IMR-90 (cell line): Measurements from ENCODE around the gene SLC30A2. TPM values are rescaled to one million over a fixed set of nuclear protein-coding genes. Genes with fewer than 3 reads are reported as not detected.

Source experiments
- ATAC-seq: fragments of 200-7000 bp; cut with Tn5 transposase; 2 replicates; pipeline ENCODE4 v1.9.1; 2020; ENCODE audit warnings: low read depth, mild to moderate bottlenecking, moderate library complexity
- BruUV-seq: library from RNA; stranded (reverse); fragments of 400-500 nt; replicated peaks from 2 replicates; lab custom pipeline; 2021; lab: Mats Ljungman, UMichigan
- CTCF ChIA-PET: fragments of 300-600 bp; formaldehyde crosslinking; extraction: SDS; loops from one replicate; lab custom pipeline; 2021; ENCODE audit warnings: antibody characterized with exemption; lab: Yijun Ruan, JAX
- POLR2A ChIA-PET: fragments of 300-600 bp; sonication (Branson Sonifier 250); formaldehyde crosslinking; loops from one replicate; lab custom pipeline; 2022; ENCODE audit warnings: antibody characterized with exemption; ENCODE audit not compliant: unreplicated experiment; lab: Charles Lee
- DNase-seq: peaks from one replicate; pipeline ENCODE4 v3.0.0; 2013
- H2AFZ ChIP-seq: replicated peaks from 2 replicates; pipeline ENCODE3; 2013; ENCODE audit warnings: low read length, mild to moderate bottlenecking; ENCODE audit not compliant: poor library complexity
- H2AK5ac ChIP-seq: 2 replicates; pipeline ENCODE4 v1.6.1; 2013; ENCODE audit warnings: low read depth, low read length, inconsistent platforms
- H2AK9ac ChIP-seq: replicated peaks from 2 replicates; pipeline ENCODE3; 2013; ENCODE audit warnings: mild to moderate bottlenecking, low read depth, low read length, moderate library complexity; ENCODE audit not compliant: poor library complexity
- H2BK120ac ChIP-seq: 2 replicates; pipeline ENCODE4 v1.6.1; 2013; ENCODE audit warnings: low read depth, low read length, inconsistent platforms
- H2BK15ac ChIP-seq: 3 replicates; pipeline ENCODE4 v1.6.1; 2013; ENCODE audit warnings: low read depth, low read length, inconsistent platforms
- H2BK20ac ChIP-seq: 2 replicates; pipeline ENCODE4 v1.6.1; 2013; ENCODE audit warnings: low read depth, mild to moderate bottlenecking, inconsistent platforms, low read length, moderate library complexity
- H2BK5ac ChIP-seq: 2 replicates; pipeline ENCODE4 v1.6.1; 2013; ENCODE audit warnings: mild to moderate bottlenecking, low read depth, low read length, inconsistent platforms; ENCODE audit not compliant: poor library complexity, severe bottlenecking
- H3K14ac ChIP-seq: replicated peaks from 2 replicates; pipeline ENCODE4 v1.6.1; 2013; ENCODE audit warnings: low read depth, low read length, inconsistent platforms
- H3K18ac ChIP-seq: 2 replicates; pipeline ENCODE4 v1.6.1; 2013; ENCODE audit warnings: low read depth, low read length, control low read depth
- H3K23ac ChIP-seq: 2 replicates; pipeline ENCODE4 v1.6.1; 2013; ENCODE audit warnings: low read depth, low read length, inconsistent platforms
- H3K27ac ChIP-seq: 2 replicates; pipeline ENCODE4 v1.5.1; 2013; ENCODE audit warnings: mild to moderate bottlenecking, control low read depth, low read length; ENCODE audit not compliant: insufficient read depth
- H3K27me3 ChIP-seq: 2 replicates; pipeline ENCODE4 v1.6.1; 2013; ENCODE audit warnings: low read length; ENCODE audit not compliant: control insufficient read depth, insufficient read depth
- H3K36me3 ChIP-seq: 2 replicates; pipeline ENCODE4 v1.6.1; 2013; ENCODE audit warnings: low read length, mixed read lengths; ENCODE audit not compliant: control insufficient read depth, insufficient read depth
- H3K4ac ChIP-seq: 2 replicates; pipeline ENCODE4 v1.6.1; 2013; ENCODE audit warnings: low read depth, low read length, inconsistent platforms
- H3K4me1 ChIP-seq: 2 replicates; pipeline ENCODE4 v1.6.1; 2013; ENCODE audit warnings: low read length, mixed read lengths; ENCODE audit not compliant: control insufficient read depth, insufficient read depth
- H3K4me2 ChIP-seq: 2 replicates; pipeline ENCODE4 v1.6.1; 2013; ENCODE audit warnings: low read depth, mild to moderate bottlenecking, control low read depth, low read length, moderate library complexity
- H3K4me3 ChIP-seq: 2 replicates; pipeline ENCODE4 v1.5.1; 2013; ENCODE audit warnings: low read depth, mild to moderate bottlenecking, control low read depth, low read length, moderate library complexity; ENCODE audit not compliant: insufficient read depth
- H3K56ac ChIP-seq: 2 replicates; pipeline ENCODE4 v1.6.1; 2013; ENCODE audit warnings: low read length, inconsistent platforms; ENCODE audit not compliant: insufficient read depth; ENCODE audit errors: extremely low read depth
- H3K79me1 ChIP-seq, 2 experiments: 2 replicates each; pipeline ENCODE4 v1.6.1; 2013; ENCODE audit warnings: low read length in 2 of 2, inconsistent platforms in 1 of 2, low read depth in 1 of 2
- H3K9ac ChIP-seq: 2 replicates; pipeline ENCODE4 v1.6.1; 2013; ENCODE audit warnings: low read depth, low read length, control low read depth
- H3K9me1 ChIP-seq: 2 replicates; pipeline ENCODE4 v1.6.1; 2013; ENCODE audit warnings: low read length, inconsistent platforms; ENCODE audit not compliant: insufficient read depth
- H3K9me3 ChIP-seq: 2 replicates; pipeline ENCODE4 v1.6.1; 2013; ENCODE audit warnings: low read length; ENCODE audit not compliant: control insufficient read depth, insufficient read depth
- H4K20me1 ChIP-seq: 2 replicates; pipeline ENCODE4 v1.6.1; 2013; ENCODE audit warnings: low read length, inconsistent platforms; ENCODE audit not compliant: insufficient read depth
- H4K5ac ChIP-seq: 2 replicates; pipeline ENCODE4 v1.6.1; 2013; ENCODE audit warnings: mild to moderate bottlenecking, low read depth, low read length, control low read depth
- H4K8ac ChIP-seq, 2 experiments: 2 replicates each; pipeline ENCODE4 v1.6.1; 2013; ENCODE audit warnings: low read depth in 2 of 2, low read length in 2 of 2, control low read depth in 1 of 2, inconsistent platforms in 1 of 2
- H4K91ac ChIP-seq: 2 replicates; pipeline ENCODE4 v1.6.1; 2013; ENCODE audit warnings: low read depth, low read length, inconsistent platforms; ENCODE audit not compliant: insufficient read depth
- BHLHE40 ChIP-seq: fragments of 150-350 bp; IDR thresholded peaks from 2 replicates; pipeline ENCODE4 v1.6.1; 2016; ENCODE audit warnings: mild to moderate bottlenecking, low read depth, low read length
- MAFK ChIP-seq: IDR thresholded peaks from 2 replicates; pipeline ENCODE4 v1.6.1; 2012; ENCODE audit warnings: low read depth, low read length, improper control_type of control experiment
- MAZ ChIP-seq: IDR thresholded peaks from 2 replicates; pipeline ENCODE4 v1.6.1; 2012; ENCODE audit warnings: low read depth, mild to moderate bottlenecking, low read length, improper control_type of control experiment, moderate library complexity, borderline replicate concordance
- RAD21 ChIP-seq: IDR thresholded peaks from 2 replicates; pipeline ENCODE4 v1.6.1; 2012; ENCODE audit warnings: low read length, improper control_type of control experiment
- RFX5 ChIP-seq: IDR thresholded peaks from 2 replicates; pipeline ENCODE4 v1.8.0; 2012; ENCODE audit warnings: low read depth, mild to moderate bottlenecking, low read length, moderate library complexity
- WGBS, 2 experiments: methylation state at CpG; one replicate each; pipeline versions ENCODE4 v1.1.5 to v1.1.7; 2013; ENCODE audit warnings: missing lambda C conversion rate in 2 of 2; ENCODE audit not compliant: insufficient read length in 1 of 2; ENCODE audit errors: extremely low coverage in 2 of 2; 5-methylcytosine and 5-hydroxymethylcytosine counted together
- dilution Hi-C: fragments of 300-500 bp; cut with HindIII; formaldehyde crosslinking; loops from one replicate; pipeline ENCODE4 v1.14.3; 2018; ENCODE audit warnings: low sequenced_read_pairs; ENCODE audit not compliant: unreplicated experiment
- in situ Hi-C: fragments of 300-500 bp; cut with MboI; formaldehyde crosslinking; loops from 3 replicates; pipeline ENCODE4 v1.14.3; 2019; ENCODE audit warnings: low sequenced_read_pairs, inconsistent platforms, mixed read lengths
- intact Hi-C: fragments of 100-400 bp; cut with micrococcal nuclease; formaldehyde crosslinking; loops from 2 replicates; pipeline ENCODE4 v1.10.0; 2022
- polyA plus RNA-seq, 3 experiments: library from polyadenylated mRNA; depleted of rRNA; stranded (reverse); fragments of >200 nt; gene quantifications; 2 replicates each; pipeline ENCODE4 v1.2.3, GENCODE V29; 2012; ENCODE audit warnings: low replicate concordance in 1 of 3
- total RNA-seq: library from RNA; depleted of rRNA; stranded (reverse); fragments of >200 nt; gene quantifications from 2 replicates; pipeline ENCODE4 v1.2.3, GENCODE V29; 2012
- TF ChIP-seq, protein P1 (sequence below): fragments of 150-350 bp; IDR thresholded peaks from 2 replicates; pipeline ENCODE4 v1.6.1; 2016; ENCODE audit warnings: low read depth, mild to moderate bottlenecking, low read length, moderate library complexity, borderline replicate concordance
- TF ChIP-seq, protein P2 (sequence below): fragments of 150-350 bp; IDR thresholded peaks from 2 replicates; pipeline ENCODE4 v1.6.1; 2017; ENCODE audit warnings: mild to moderate bottlenecking, antibody characterized with exemption, low read length, low read depth
- TF ChIP-seq, protein P3 (sequence below): conservative IDR thresholded peaks from 2 replicates; pipeline ENCODE4 v1.5.1; 2012; ENCODE audit warnings: mild to moderate bottlenecking, low read depth, low read length, improper control_type of control experiment

The SLC30A2 gene
- total and polyA plus RNA-seq, 2 of the 4 experiments (the other 2 are of a cell fraction) = not detected

DNA sequence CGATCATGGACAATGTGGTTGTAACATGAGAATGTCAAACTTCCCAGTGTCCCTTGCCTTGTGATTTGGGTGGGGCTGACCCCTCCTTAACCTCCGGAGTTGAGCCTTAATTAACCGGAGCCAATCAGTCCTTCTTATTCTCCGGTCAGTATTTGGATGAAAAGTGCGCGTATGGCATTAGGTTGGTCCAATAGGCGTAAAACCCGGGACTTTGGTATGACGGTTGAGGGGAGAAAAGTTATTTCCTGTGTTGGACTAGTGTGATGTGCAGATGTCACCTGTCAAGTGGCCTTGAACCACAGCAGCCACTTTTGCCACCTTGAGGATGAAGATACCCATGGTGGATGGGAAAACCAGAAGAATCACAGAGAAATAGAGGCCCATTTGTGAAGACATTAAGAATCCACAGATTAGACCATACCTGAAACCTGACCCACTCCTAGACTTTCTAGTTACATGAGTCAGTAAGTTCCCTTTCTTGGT is 53.2 kb downstream of the SLC30A2 start:
- DNase-seq (no peak), ATAC-seq (no peak)
- peak overlapping the region; percentile 34 for H2BK5ac ChIP-seq
- CTCF ChIA-PET = no interaction called here
- TF ChIP-seq MAZ = no peak
- TF ChIP-seq, protein P1, sequence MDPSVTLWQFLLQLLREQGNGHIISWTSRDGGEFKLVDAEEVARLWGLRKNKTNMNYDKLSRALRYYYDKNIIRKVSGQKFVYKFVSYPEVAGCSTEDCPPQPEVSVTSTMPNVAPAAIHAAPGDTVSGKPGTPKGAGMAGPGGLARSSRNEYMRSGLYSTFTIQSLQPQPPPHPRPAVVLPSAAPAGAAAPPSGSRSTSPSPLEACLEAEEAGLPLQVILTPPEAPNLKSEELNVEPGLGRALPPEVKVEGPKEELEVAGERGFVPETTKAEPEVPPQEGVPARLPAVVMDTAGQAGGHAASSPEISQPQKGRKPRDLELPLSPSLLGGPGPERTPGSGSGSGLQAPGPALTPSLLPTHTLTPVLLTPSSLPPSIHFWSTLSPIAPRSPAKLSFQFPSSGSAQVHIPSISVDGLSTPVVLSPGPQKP = no peak
- TF ChIP-seq, protein P2, sequence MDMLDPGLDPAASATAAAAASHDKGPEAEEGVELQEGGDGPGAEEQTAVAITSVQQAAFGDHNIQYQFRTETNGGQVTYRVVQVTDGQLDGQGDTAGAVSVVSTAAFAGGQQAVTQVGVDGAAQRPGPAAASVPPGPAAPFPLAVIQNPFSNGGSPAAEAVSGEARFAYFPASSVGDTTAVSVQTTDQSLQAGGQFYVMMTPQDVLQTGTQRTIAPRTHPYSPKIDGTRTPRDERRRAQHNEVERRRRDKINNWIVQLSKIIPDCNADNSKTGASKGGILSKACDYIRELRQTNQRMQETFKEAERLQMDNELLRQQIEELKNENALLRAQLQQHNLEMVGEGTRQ = no peak
- no peak for TF ChIP-seq RFX5
- TF ChIP-seq BHLHE40 = no peak
- TF ChIP-seq, protein P3, sequence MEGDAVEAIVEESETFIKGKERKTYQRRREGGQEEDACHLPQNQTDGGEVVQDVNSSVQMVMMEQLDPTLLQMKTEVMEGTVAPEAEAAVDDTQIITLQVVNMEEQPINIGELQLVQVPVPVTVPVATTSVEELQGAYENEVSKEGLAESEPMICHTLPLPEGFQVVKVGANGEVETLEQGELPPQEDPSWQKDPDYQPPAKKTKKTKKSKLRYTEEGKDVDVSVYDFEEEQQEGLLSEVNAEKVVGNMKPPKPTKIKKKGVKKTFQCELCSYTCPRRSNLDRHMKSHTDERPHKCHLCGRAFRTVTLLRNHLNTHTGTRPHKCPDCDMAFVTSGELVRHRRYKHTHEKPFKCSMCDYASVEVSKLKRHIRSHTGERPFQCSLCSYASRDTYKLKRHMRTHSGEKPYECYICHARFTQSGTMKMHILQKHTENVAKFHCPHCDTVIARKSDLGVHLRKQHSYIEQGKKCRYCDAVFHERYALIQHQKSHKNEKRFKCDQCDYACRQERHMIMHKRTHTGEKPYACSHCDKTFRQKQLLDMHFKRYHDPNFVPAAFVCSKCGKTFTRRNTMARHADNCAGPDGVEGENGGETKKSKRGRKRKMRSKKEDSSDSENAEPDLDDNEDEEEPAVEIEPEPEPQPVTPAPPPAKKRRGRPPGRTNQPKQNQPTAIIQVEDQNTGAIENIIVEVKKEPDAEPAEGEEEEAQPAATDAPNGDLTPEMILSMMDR = no peak
- TF ChIP-seq RAD21 = no peak
- no peak for TF ChIP-seq MAFK
- H4K91ac ChIP-seq = peak overlapping the region; percentile 6; the same call in 1 of the 2 replicates
- in situ Hi-C loops = loop anchor here (10.0 kb wide), 1 partner anchor 168 kb away; no protein-coding TSS in a partner anchor
- H2BK120ac ChIP-seq = peak overlapping the region; percentile 78; the same call in 1 of the 2 replicates
- H3K27ac ChIP-seq = no peak overlapping the region
- no peak overlapping the region for H3K9ac ChIP-seq
- peak overlapping the region; percentile 5; the same call in 1 of the 2 replicates for H2AK5ac ChIP-seq
- peak overlapping the region; percentile 70; the same call in 1 of the 2 replicates for H3K18ac ChIP-seq
- peak overlapping the region; percentile 20; the same call in 1 of the 2 replicates for H4K5ac ChIP-seq
- no peaks in the 10 kb centered on the region for H4K20me1 ChIP-seq
- H3K9me1 ChIP-seq = peaks cover 18% of the 10 kb centered on the region
- WGBS, 2 experiments = 100% methylated on average over 7 of the region's 9 CpGs; no CpG with 5 or more reads in 1 of the 2 experiments
- 0 out of 2 replicates have a peak overlapping the region, but pooled peaks have one; percentile 19 for H3K14ac ChIP-seq
- peaks cover 10 to 35% of the 10 kb centered on the region in 2 experiments; a peak in 3 of 4 replicates for H3K79me1 ChIP-seq
- H3K4me1 ChIP-seq = peaks cover 14% of the 10 kb centered on the region
- no peak overlapping the region for H2BK15ac ChIP-seq
- no peak overlapping the region for H3K56ac ChIP-seq
- no TSS peak for BruUV-seq
- no peaks in the 10 kb centered on the region for H3K9me3 ChIP-seq
- H3K27me3 ChIP-seq = no peaks in the 10 kb centered on the region
- peak overlapping the region; percentile 69 for H3K4ac ChIP-seq
- no peak overlapping the region for H3K4me2 ChIP-seq
- intact Hi-C loops = loop anchor here (5.0 kb wide), 1 partner anchor 45 kb away; no protein-coding TSS in a partner anchor
- POLR2A ChIA-PET = no interaction called here
- H3K23ac ChIP-seq = no peak overlapping the region
- no peak overlapping the region for H2AFZ ChIP-seq
- peak overlapping the region; percentile 46; the same call in 1 of the 2 replicates for H2BK20ac ChIP-seq
- peaks cover 6% of the 10 kb centered on the region for H3K36me3 ChIP-seq
- no peak overlapping the region for H3K4me3 ChIP-seq
- dilution Hi-C loops = no loop called here
- peak overlapping the region; percentile 44 for H2AK9ac ChIP-seq
- peak overlapping the region in 1 of 2 experiments; percentile 67; a peak in 2 of 4 replicates for H4K8ac ChIP-seq
